GM13976 (cell line): ENCODE measurements around the gene PARD6G.
"Not testable (repeated sequence)": the region's sequence is repeated elsewhere in the genome, so short reads cannot be mapped to it uniquely, and the experiment has no call there.

ENCODE experiments used
- DNase-seq: peaks from one replicate; pipeline ENCODE4 v3.0.0; 2012; ENCODE audit warnings: low spot score
- in situ Hi-C: fragments of 300-500 bp; cut with MboI; formaldehyde crosslinking; loops from one replicate; pipeline ENCODE4 v1.12.0; 2022; ENCODE audit warnings: low sequenced_read_pairs, mixed read lengths, inconsistent platforms; ENCODE audit not compliant: unreplicated experiment
- TF ChIP-seq, protein P1 (sequence below): IDR thresholded peaks from 2 replicates; pipeline ENCODE4 v1.5.1; 2012; ENCODE audit warnings: borderline replicate concordance, mild to moderate bottlenecking; ENCODE audit not compliant: insufficient read depth; ENCODE audit errors: extremely low read depth, missing control alignments, control extremely low read depth

The PARD6G gene

DNA sequence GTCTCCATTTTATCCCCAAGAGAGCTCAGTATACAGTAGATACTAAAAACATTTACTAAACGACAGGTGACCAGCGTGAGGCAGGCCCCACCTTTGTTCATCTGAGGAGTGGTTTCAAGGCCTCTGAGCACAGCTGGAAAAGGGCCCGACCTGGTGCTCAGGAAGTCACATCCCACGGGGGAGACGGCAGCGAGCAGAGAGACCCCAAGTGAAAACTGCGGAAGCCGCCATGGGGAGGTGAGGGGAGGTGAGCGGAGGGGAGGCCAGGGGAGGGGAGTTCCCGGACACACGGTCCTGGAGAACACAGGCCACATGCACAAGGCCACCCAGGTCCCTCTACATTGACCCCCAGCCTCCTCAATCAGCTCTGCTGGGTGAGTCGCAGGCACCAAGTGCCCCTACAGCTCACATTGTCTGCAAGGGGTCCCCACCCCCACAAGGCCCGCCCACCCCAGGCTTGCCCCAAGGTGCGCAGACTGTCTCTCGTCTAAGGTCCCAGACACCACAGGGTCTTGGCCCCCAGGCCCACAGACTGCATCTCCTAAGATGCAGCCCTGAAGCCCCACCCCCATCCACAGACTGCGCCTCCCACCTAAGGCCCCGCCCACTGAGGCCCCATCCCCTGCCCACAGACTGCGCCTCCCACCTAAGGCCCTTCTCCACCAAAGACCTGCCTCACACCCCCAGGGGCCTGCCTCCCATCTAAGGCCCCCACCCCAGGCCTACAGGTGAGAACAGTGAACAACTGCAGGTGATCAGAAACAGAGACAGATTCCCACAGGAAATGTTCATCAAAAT, 19.1 kb downstream of the PARD6G start:
- no peak for DNase-seq
- in situ Hi-C loops, result no loop called here
- TF ChIP-seq, protein P1, sequence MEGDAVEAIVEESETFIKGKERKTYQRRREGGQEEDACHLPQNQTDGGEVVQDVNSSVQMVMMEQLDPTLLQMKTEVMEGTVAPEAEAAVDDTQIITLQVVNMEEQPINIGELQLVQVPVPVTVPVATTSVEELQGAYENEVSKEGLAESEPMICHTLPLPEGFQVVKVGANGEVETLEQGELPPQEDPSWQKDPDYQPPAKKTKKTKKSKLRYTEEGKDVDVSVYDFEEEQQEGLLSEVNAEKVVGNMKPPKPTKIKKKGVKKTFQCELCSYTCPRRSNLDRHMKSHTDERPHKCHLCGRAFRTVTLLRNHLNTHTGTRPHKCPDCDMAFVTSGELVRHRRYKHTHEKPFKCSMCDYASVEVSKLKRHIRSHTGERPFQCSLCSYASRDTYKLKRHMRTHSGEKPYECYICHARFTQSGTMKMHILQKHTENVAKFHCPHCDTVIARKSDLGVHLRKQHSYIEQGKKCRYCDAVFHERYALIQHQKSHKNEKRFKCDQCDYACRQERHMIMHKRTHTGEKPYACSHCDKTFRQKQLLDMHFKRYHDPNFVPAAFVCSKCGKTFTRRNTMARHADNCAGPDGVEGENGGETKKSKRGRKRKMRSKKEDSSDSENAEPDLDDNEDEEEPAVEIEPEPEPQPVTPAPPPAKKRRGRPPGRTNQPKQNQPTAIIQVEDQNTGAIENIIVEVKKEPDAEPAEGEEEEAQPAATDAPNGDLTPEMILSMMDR, result no peak

DNA sequence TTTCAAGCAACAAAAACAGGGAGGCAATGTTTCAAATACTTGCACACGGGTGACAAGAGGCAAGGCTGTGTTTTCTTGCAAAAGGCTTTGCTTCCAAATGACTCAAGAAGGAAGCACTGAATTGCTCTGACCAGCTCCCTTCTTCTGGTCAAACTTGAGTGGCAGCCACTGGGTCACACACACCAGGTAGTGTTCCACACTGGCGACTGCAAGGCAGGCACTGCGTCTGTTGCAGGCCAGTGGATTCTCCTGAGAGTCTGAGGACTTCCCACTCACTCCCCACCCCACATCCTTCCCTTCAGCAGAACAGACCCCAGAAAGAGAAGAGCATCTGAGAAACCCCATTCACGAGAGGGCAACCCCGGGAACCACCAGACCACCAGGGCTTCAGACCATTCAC, 19.8 kb downstream of the PARD6G start:
- DNase-seq, result no peak
- TF ChIP-seq, protein P1, result no peak
- in situ Hi-C loops, result no loop called here

DNA sequence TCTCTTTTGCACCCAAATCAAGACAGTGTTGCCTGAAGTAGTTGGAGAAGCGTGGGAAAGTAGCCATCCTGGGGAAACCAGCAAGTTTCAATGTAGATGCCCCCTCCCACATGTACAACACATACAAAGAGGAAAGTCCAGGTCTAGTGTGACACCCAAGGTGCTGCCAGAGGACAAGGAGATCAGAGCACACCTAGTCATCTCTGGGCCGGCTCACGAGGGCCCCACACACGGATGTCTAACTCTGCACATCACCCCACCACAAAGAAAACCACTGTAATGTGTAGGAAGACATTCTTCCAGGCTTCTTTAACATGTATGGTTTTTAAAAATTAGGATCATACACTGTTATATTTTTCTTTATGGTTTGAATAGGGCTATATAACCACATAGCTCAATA, 21.6 kb downstream of the PARD6G start:
- TF ChIP-seq, protein P1, result no peak

DNA sequence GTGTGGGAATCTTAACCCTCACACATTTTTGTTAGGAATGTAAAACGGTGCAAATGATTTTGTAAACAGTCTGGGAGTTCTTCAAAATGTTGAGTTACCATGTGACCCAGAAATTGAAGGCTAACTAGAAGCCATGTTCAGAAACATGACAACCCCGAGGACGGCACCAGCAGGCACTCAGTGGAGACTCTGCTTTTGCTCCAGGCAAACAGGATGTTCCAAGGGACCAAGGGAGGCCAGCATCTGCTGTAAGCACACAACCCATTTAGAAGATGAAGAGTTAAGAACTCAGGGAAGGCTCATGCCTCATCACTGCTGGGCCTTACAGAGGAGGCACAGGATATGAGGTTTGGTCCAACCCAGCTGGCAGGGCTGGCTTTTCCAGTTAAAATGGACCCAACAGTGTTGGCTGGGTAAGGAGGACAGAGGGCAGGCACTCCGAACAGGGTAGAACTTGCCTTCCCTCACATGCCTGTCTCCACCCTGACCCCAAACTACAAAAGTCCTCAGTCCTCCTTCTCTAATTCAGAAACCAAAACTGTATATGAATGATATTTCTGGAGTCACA, 23.6 kb downstream of the PARD6G start:
- TF ChIP-seq, protein P1, result no peak
- in situ Hi-C loops, result no loop called here
- DNase-seq, result no peak

More for the DNA sequence above, 21.6 kb downstream of the PARD6G start:
- DNase-seq, result no peak
- in situ Hi-C loops, result no loop called here

DNA sequence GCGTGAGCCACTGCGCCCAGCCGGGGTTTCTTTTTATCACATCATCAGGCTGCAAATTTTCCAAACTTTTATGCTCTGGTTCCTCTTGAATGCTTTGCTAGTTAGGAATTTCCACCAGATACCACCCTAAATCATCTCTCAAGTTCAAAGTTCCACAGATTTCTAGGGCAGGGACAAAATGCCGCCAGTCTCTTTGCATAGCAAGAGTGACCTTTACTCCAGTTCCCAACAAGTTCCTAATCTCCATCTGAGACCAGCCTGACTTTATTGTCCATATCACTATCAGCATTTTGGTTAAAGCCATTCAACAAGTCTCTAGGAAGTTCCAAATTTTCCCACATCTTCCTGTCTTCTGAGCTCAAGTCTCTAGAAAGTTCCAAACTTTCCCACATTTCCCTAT, 27.8 kb downstream of the PARD6G start:
- not testable (repeated sequence) for DNase-seq

DNA sequence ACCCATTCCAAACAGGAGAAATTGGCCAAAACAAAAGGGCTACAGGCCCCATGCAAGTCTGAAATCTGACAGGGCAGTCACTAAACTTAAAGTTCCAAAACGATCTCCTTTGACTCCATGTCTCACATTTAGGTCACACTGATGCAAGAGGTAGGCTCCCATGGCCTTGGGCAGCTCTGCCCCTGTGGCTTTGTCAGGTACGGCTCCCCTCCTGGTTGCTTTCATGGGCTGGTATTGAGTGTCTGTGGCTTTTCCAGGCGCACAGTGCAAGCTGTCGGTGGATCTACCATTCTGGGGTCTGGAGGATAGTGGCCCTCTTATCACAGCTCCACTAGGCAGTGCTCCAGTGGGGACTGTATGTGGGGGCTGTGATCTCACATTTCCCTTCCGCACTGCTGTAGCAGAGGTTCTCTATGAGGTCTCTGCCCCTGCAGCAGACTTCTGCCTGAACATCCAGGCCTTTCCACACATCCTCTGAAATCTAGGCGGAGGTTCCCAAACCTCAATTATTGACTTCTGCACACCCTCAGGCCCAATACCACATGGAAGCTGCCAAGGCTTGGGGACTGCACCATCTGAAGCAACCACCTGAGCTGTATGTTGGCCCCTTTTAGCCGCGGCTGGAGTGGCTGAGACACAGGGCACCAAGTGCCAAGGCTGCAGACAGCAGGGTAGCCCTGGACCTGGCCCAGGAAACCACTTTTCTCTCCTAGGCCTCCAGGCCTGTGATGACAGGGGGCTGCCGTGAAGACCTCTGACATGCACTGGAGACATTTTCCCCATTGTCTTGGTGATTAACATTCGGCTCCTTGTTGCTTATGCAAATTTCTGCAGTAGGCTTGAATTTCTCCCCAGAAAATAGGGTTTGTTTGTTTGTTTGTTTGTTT, 28.7 kb downstream of the PARD6G start:
- in situ Hi-C loops, result no loop called here
- DNase-seq, result no peak
- TF ChIP-seq, protein P1, result no peak

More for the DNA sequence above, 27.8 kb downstream of the PARD6G start:
- in situ Hi-C loops, result not testable (repeated sequence)
